Measurements from ENCODE around the gene AAMP.

The AAMP gene

GRCh38 chr2:218218268-218219185 lies 51.4 kb downstream of the AAMP start:
- no peak for DNase-seq

DNA sequence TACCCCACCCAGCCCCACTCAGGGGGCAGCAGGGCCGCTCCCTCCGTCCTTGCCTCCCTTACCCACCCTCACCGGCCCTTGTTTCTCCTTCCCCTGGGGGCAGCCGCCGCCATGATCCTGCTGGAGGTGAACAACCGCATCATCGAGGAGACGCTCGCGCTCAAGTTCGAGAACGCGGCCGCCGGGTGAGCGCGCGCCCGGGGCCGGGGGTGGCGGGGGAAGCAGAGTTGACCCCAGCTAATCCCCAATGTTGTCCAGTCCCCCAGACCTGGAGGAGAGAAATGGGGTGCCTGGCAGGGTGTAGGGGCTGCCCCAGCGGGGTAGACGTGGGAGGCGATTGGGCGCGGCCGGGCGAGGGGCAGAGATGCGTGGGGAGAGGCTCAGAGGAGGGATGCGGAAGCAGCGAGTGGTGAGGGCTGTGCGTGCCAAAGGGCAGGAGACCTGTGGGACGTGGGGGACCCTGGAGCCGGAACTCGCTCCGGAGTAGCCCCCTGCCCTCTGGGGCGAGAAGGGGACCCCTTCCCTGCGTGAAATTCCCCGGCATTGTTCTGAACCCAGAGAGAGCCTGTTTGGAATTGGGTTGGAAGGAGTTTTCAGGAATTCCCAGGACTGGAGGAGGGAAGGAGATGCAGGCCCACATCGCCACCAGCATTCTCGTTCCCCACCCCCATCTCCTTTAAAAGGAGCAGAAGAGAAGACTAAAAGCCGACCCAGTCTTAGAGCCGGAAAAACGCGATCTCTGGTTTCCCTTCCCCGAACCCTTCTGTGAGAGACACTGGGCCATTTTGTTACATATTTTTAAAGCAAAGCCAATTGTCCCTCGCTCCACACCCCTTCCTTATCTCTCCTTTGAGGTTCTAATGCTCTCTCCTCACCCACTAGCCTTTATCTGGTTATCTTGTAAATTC lies 52.3 kb downstream of the AAMP start:
- DNase-seq = peak in 1 of 2 experiments; percentile 22

- DNase-seq = peak; percentile 86 to 88
These were observed 53.1 kb downstream of the AAMP start, which contains the start of gene ARPC2 for GRCh38 chr2:218216674-218217359. Gene ARPC2 (plus strand): TSS chr2:218217189. CDS start chr2:218217471, 282 bp downstream.

DNA sequence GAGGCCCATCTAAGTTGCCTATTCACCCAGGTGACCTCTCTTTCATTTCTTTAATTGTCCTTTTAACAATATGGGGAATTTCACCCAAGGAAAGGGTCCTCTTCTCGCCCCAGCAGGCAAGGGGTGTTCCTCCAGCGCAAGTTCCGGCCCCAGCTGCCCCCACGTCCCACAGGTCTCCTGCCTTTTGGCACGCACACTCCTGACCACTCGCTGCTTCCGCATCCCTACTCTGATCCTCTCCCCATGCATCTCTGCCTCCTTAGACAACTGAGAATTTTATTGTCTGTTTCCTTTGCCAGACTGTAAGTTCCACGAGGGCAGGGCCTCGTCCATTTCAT lies 53.6 kb downstream of the AAMP start:
- DNase-seq = peak; percentile 19 to 34
